Adipose tissue (tissue), 3 donors: ENCODE data around the gene USP17L12. TPM values are rescaled to one million over a fixed set of nuclear protein-coding genes. Genes with fewer than 3 reads are reported as not detected.

Experiments used
- polyA plus RNA-seq, 3 donors: library from polyadenylated mRNA; stranded (reverse); fragments of 200-250 nt; gene quantifications; one replicate each; pipeline ENCODE4 v1.2.3, GENCODE V29; 2013
- donor health status: healthy with polysubstance abuse.
- donor health status: Bipolar disorder and iron deficiency.
- donor health status: healthy.

Gene USP17L12
- polyA plus RNA-seq, 3 donors: not detected

Other genes with a start within 250 kb of the USP17L12 start
- gene FAM90A26, start 49.7 kb upstream of the USP17L12 start, polyA plus RNA-seq: not detected
- not detected for gene USP17L10, start 9.5 kb upstream of the USP17L12 start, polyA plus RNA-seq
- not detected for gene USP17L11, start 4.7 kb upstream of the USP17L12 start, polyA plus RNA-seq
- not detected for gene USP17L13, start 4.7 kb downstream of the USP17L12 start, polyA plus RNA-seq
- gene USP17L15, start 14.2 kb downstream of the USP17L12 start, polyA plus RNA-seq: not detected
- gene USP17L17, start 23.7 kb downstream of the USP17L12 start, polyA plus RNA-seq: not detected
- not detected for gene USP17L18, start 28.5 kb downstream of the USP17L12 start, polyA plus RNA-seq
- not detected for gene USP17L19, start 33.2 kb downstream of the USP17L12 start, polyA plus RNA-seq
- gene USP17L20, start 38.0 kb downstream of the USP17L12 start, polyA plus RNA-seq: not detected
- gene USP17L21, start 42.7 kb downstream of the USP17L12 start, polyA plus RNA-seq: not detected
- gene USP17L22, start 47.5 kb downstream of the USP17L12 start, polyA plus RNA-seq: not detected
- gene USP17L24, start 105.0 kb downstream of the USP17L12 start, polyA plus RNA-seq: not detected
- gene USP17L25, start 109.8 kb downstream of the USP17L12 start, polyA plus RNA-seq: not detected
- gene USP17L26, start 114.5 kb downstream of the USP17L12 start, polyA plus RNA-seq: not detected
- not detected for gene USP17L5, start 119.3 kb downstream of the USP17L12 start, polyA plus RNA-seq
- gene USP17L27, start 124.0 kb downstream of the USP17L12 start, polyA plus RNA-seq: not detected
- not detected for gene USP17L28, start 128.7 kb downstream of the USP17L12 start, polyA plus RNA-seq
- gene USP17L29, start 133.5 kb downstream of the USP17L12 start, polyA plus RNA-seq: not detected
- gene USP17L30, start 143.0 kb downstream of the USP17L12 start, polyA plus RNA-seq: not detected
- not detected for gene DEFB131A, start 224.3 kb downstream of the USP17L12 start, polyA plus RNA-seq